ENCODE results near the gene RGCC. TPM values are rescaled to one million over a fixed set of nuclear protein-coding genes. Genes with fewer than 3 reads are reported as not detected.

RGCC gene
- total RNA-seq, 2 experiments from 2014 or later, result 23.8 to 23.9 TPM

GRCh38 chr13:41463838-41464602 lies 6.7 kb downstream of the RGCC start:
- Mint-ChIP-seq H3K27me3 (ENCODE audit: low read depth) (no peaks in the 10 kb centered on the region), H3K27ac (peak overlapping the region; percentile 94), H3K36me3 (ENCODE audit: low read depth) (peaks cover 58% of the 10 kb centered on the region), H3K9me3 (ENCODE audit: insufficient read depth) (no peaks in the 10 kb centered on the region), H3K4me1 (ENCODE audit: low read depth) (peaks cover 84% of the 10 kb centered on the region), H3K4me3 (peak overlapping the region; percentile 70)
- ATAC-seq (peak; percentile 30), DNase-seq (peak; percentile 58)
- POLR2A ChIA-PET, result interaction anchor here (1.2 to 2.9 kb wide), 2 partner anchors 27 to 60 kb away, joined by 3 to 21 read pairs; no protein-coding TSS in a partner anchor
- CTCF ChIA-PET, result interaction anchor here (1.2 to 3.3 kb wide), 3 partner anchors 24 to 189 kb away, joined by 3 to 20 read pairs (median 10); no protein-coding TSS in a partner anchor

- H3K4me1 Mint-ChIP-seq (ENCODE audit: low read depth), result peaks cover 79% of the 10 kb centered on the region
- DNase-seq, result peak; percentile 95
- no peaks in the 10 kb centered on the region for H3K9me3 Mint-ChIP-seq (ENCODE audit: insufficient read depth)
- peak; percentile 77 for ATAC-seq
- CTCF ChIA-PET, result interaction anchor here (0.5 to 3.3 kb wide), 5 partner anchors 8 to 203 kb away, joined by 3 to 20 read pairs (median 4); no protein-coding TSS in a partner anchor
- H3K27me3 Mint-ChIP-seq (ENCODE audit: low read depth), result no peaks in the 10 kb centered on the region
- POLR2A ChIA-PET, result interaction anchor here (0.6 to 2.9 kb wide), 8 partner anchors 21 to 583 kb away, joined by 3 to 21 read pairs (median 3); partner anchors contain the start of gene DGKH
- peak overlapping the region; percentile 94 for H3K27ac Mint-ChIP-seq
- peak overlapping the region; percentile 70 for H3K4me3 Mint-ChIP-seq
- peaks cover 59% of the 10 kb centered on the region for H3K36me3 Mint-ChIP-seq (ENCODE audit: low read depth)
Measured at GRCh38 chr13:41465241-41465847, 8.0 kb downstream of the RGCC start.

- ATAC-seq (no peak), DNase-seq (no peak)
- ChIA-PET CTCF (interaction anchor here (1.0 to 3.3 kb wide), 5 partner anchors 8 to 187 kb away, joined by 3 to 20 read pairs (median 4); no protein-coding TSS in a partner anchor), POLR2A (interaction anchor here (0.7 to 2.9 kb wide), 5 partner anchors 20 to 100 kb away, joined by 3 to 21 read pairs (median 3); no protein-coding TSS in a partner anchor)
- H3K27ac Mint-ChIP-seq, result peak overlapping the region; percentile 94
- H3K9me3 Mint-ChIP-seq (ENCODE audit: insufficient read depth), result no peaks in the 10 kb centered on the region
- no peaks in the 10 kb centered on the region for H3K27me3 Mint-ChIP-seq (ENCODE audit: low read depth)
- H3K36me3 Mint-ChIP-seq (ENCODE audit: low read depth), result peaks cover 59% of the 10 kb centered on the region
- no peak overlapping the region for H3K4me3 Mint-ChIP-seq
- peaks cover 77% of the 10 kb centered on the region for H3K4me1 Mint-ChIP-seq (ENCODE audit: low read depth)
Measured at GRCh38 chr13:41465898-41466320, 8.6 kb downstream of the RGCC start.

- Mint-ChIP-seq H3K4me3 (no peak overlapping the region), H3K27ac (peak overlapping the region; percentile 94), H3K9me3 (ENCODE audit: insufficient read depth) (no peaks in the 10 kb centered on the region), H3K27me3 (ENCODE audit: low read depth) (no peaks in the 10 kb centered on the region), H3K36me3 (ENCODE audit: low read depth) (peaks cover 61% of the 10 kb centered on the region), H3K4me1 (ENCODE audit: low read depth) (peaks cover 75% of the 10 kb centered on the region)
- ChIA-PET CTCF (interaction anchor here (1.7 kb wide), 2 partner anchors 9 to 14 kb away, joined by 4 to 12 read pairs; partner anchors contain the start of gene RGCC), POLR2A (no interaction called here)
- no peak for ATAC-seq
- no peak for DNase-seq
Measured at GRCh38 chr13:41467425-41467945, 10.1 kb downstream of the RGCC start.

- ChIA-PET POLR2A (no interaction called here), CTCF (interaction anchor here (1.3 to 1.4 kb wide), 2 partner anchors 9 to 32 kb away, joined by 3 to 13 read pairs; no protein-coding TSS in a partner anchor)
- DNase-seq (no peak), ATAC-seq (no peak)
- no peaks in the 10 kb centered on the region for H3K9me3 Mint-ChIP-seq (ENCODE audit: insufficient read depth)
- H3K27ac Mint-ChIP-seq, result peak overlapping the region; percentile 8
- H3K36me3 Mint-ChIP-seq (ENCODE audit: low read depth), result peaks cover 65% of the 10 kb centered on the region
- H3K4me3 Mint-ChIP-seq, result no peak overlapping the region
- H3K27me3 Mint-ChIP-seq (ENCODE audit: low read depth), result no peaks in the 10 kb centered on the region
- peaks cover 71% of the 10 kb centered on the region for H3K4me1 Mint-ChIP-seq (ENCODE audit: low read depth)
Measured at GRCh38 chr13:41468631-41469030, 11.3 kb downstream of the RGCC start.

GRCh38 chr13:41470196-41470595 lies 12.8 kb downstream of the RGCC start:
- CTCF ChIA-PET, result interaction anchor here (2.6 kb wide), 1 partner anchor 10 kb away, joined by 15 read pairs; no protein-coding TSS in a partner anchor
- Mint-ChIP-seq H3K27ac (no peak overlapping the region), H3K4me3 (no peak overlapping the region), H3K4me1 (ENCODE audit: low read depth) (peaks cover 55% of the 10 kb centered on the region), H3K36me3 (ENCODE audit: low read depth) (peaks cover 63% of the 10 kb centered on the region), H3K27me3 (ENCODE audit: low read depth) (no peaks in the 10 kb centered on the region), H3K9me3 (ENCODE audit: insufficient read depth) (peaks cover 2% of the 10 kb centered on the region)
- DNase-seq, result no peak
- ATAC-seq, result no peak
- POLR2A ChIA-PET, result interaction anchor here (0.9 kb wide), 1 partner anchor 12 kb away, joined by 4 read pairs; no protein-coding TSS in a partner anchor

- H3K27ac Mint-ChIP-seq, result peak overlapping the region; percentile 15
Measured at GRCh38 chr13:41471785-41472184, 14.4 kb downstream of the RGCC start.

GRCh38 chr13:41487222-41487621 lies 29.9 kb downstream of the RGCC start:
- H3K36me3 Mint-ChIP-seq (ENCODE audit: low read depth), result peaks cover 21% of the 10 kb centered on the region
- ChIA-PET CTCF (interaction anchor here (1.1 to 3.0 kb wide), 4 partner anchors 24 to 100 kb away, joined by 4 to 26 read pairs (median 8); no protein-coding TSS in a partner anchor), POLR2A (interaction anchor here (0.8 kb wide), 1 partner anchor 29 kb away, joined by 3 read pairs; no protein-coding TSS in a partner anchor)
- no peak overlapping the region for H3K4me3 Mint-ChIP-seq
- no peak overlapping the region for H3K27ac Mint-ChIP-seq
- no peaks in the 10 kb centered on the region for H3K27me3 Mint-ChIP-seq (ENCODE audit: low read depth)
- no peak for ATAC-seq
- H3K4me1 Mint-ChIP-seq (ENCODE audit: low read depth), result peaks cover 25% of the 10 kb centered on the region
- DNase-seq, result no peak
- H3K9me3 Mint-ChIP-seq (ENCODE audit: insufficient read depth), result peaks cover 22% of the 10 kb centered on the region

More at GRCh38 chr13:41471785-41472184, 14.4 kb downstream of the RGCC start:
- no peaks in the 10 kb centered on the region for H3K27me3 Mint-ChIP-seq (ENCODE audit: low read depth)
- POLR2A ChIA-PET, result interaction anchor here (1.4 kb wide), 1 partner anchor 12 kb away, joined by 4 read pairs; no protein-coding TSS in a partner anchor
- ATAC-seq (peak; percentile 13), DNase-seq (no peak)
- no peak overlapping the region for H3K4me3 Mint-ChIP-seq
- peaks cover 60% of the 10 kb centered on the region for H3K36me3 Mint-ChIP-seq (ENCODE audit: low read depth)
- peaks cover 39% of the 10 kb centered on the region for H3K4me1 Mint-ChIP-seq (ENCODE audit: low read depth)
- CTCF ChIA-PET, result interaction anchor here (1.0 to 2.6 kb wide), 2 partner anchors 10 to 12 kb away, joined by 3 to 15 read pairs; no protein-coding TSS in a partner anchor
- H3K9me3 Mint-ChIP-seq (ENCODE audit: insufficient read depth), result peaks cover 3% of the 10 kb centered on the region

- H3K27me3 Mint-ChIP-seq (ENCODE audit: low read depth), result no peaks in the 10 kb centered on the region
- peaks cover 34% of the 10 kb centered on the region for H3K4me1 Mint-ChIP-seq (ENCODE audit: low read depth)
- POLR2A ChIA-PET, result interaction anchor here (0.5 kb wide), 1 partner anchor 810 kb away, joined by 3 read pairs; no protein-coding TSS in a partner anchor
- peaks cover 18% of the 10 kb centered on the region for H3K9me3 Mint-ChIP-seq (ENCODE audit: insufficient read depth)
- peak overlapping the region; percentile 61 for H3K4me3 Mint-ChIP-seq
- peak; percentile 73 for ATAC-seq
- peak; percentile 38 for DNase-seq
- CTCF ChIA-PET, result interaction anchor here (1.0 to 3.0 kb wide), 6 partner anchors 9 to 99 kb away, joined by 3 to 26 read pairs (median 4); no protein-coding TSS in a partner anchor
- H3K36me3 Mint-ChIP-seq (ENCODE audit: low read depth), result peaks cover 18% of the 10 kb centered on the region
- H3K27ac Mint-ChIP-seq, result peak overlapping the region; percentile 85
Measured at GRCh38 chr13:41488124-41488523, 30.8 kb downstream of the RGCC start.

- peaks cover 14% of the 10 kb centered on the region for H3K36me3 Mint-ChIP-seq (ENCODE audit: low read depth)
- no peak for DNase-seq
- no peak overlapping the region for H3K27ac Mint-ChIP-seq
- peaks cover 49% of the 10 kb centered on the region for H3K4me1 Mint-ChIP-seq (ENCODE audit: low read depth)
- no peaks in the 10 kb centered on the region for H3K27me3 Mint-ChIP-seq (ENCODE audit: low read depth)
- POLR2A ChIA-PET, result interaction anchor here (0.8 to 3.9 kb wide), 2 partner anchors 26 to 32 kb away, joined by 4 to 21 read pairs; no protein-coding TSS in a partner anchor
- H3K9me3 Mint-ChIP-seq (ENCODE audit: insufficient read depth), result peaks cover 8% of the 10 kb centered on the region
- H3K4me3 Mint-ChIP-seq, result no peak overlapping the region
- CTCF ChIA-PET, result interaction anchor here (4.1 kb wide), 1 partner anchor 31 kb away, joined by 37 read pairs; no protein-coding TSS in a partner anchor
- no peak for ATAC-seq
Measured at GRCh38 chr13:41490371-41491015, 33.1 kb downstream of the RGCC start.
